Superior temporal gyrus (tissue), 1 donor: Measurements from ENCODE around the gene TBC1D30.
"Not testable (repeated sequence)": the region's sequence is repeated elsewhere in the genome, so short reads cannot be mapped to it uniquely, and the experiment has no call there.

Experiments
- DNase-seq: peaks from one replicate; pipeline ENCODE4 v3.0.0-alpha.2; 2016; ENCODE audit errors: extremely low spot score

TBC1D30 gene

DNA sequence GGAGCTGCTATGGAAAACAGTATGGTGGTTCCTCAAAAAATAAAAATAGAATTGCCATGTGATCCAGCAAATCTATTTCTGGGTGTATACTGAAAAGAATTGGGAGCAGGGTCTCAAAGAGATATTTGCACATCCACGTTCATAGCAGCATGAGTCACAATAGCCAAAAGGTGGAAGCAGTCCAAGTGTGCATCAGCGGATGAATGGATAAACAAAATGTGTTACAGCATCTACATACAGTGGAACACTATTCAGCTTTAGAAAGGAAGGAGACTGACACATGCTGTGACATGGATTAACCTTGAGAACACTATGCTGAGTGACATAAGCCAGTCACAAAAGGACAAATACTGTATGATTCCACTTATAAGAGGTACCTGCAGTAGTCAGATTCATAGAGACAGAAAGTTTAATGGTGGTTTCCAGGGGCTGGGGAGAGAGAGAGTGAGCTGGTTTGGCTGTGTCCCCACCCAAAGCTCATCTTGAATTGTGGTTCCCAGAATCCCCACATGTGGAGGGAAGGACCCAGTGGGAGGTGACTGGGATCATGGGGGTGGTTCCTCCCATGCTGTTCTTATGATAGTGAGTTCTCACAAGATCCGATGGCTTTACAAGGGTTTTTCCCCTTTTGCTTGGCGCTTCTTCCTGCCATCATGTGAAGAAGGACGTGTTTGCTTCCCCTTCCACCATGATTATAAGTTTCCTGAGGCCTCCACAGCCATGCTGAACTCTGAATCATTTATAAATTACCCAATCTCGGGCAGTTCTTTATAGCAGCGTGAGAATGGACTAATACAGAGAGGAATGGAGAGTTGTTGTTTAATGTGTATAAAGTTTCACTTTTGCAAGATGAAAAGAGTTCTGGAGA lies 17.6 kb upstream of the TBC1D30 start:
- no peak for DNase-seq

DNA sequence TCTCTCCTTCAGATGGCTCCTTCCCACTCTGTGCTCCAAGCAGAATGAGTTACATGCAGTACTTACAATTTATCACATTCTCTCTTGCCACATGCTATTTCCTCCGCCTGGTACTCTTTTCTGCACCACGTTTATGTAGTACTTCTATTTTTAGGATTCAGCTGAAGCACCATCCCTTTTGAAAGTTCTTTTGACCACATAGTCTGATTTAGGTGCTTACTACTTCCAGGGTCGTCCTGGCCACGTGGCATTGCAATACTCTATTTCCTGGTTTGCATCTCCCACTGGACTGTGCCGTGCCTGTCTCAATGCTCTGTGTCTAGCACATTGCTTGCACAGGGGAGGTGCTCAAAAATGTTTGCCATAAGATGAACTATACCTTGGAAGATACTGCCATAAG lies 16.3 kb upstream of the TBC1D30 start:
- peak; percentile 32 for DNase-seq

DNA sequence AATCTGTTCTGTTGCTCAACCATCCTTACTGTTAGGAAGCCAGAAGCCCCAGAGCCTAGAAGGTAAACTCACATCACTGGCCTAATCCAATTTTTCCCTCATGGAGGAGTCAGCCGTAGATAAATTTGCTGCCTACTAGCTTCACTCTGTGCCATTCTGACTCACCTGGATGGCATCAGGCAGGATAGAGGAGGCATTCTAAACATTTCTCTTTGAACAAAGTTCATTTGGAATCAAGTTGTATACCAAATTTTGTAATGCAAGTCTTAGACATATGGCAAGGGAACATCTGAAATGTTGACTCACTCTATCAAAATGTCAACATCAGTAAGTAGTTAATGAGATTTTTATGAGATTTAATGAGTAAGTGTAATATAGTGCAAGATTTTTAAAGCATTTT lies 13.6 kb upstream of the TBC1D30 start:
- no peak for DNase-seq

DNA sequence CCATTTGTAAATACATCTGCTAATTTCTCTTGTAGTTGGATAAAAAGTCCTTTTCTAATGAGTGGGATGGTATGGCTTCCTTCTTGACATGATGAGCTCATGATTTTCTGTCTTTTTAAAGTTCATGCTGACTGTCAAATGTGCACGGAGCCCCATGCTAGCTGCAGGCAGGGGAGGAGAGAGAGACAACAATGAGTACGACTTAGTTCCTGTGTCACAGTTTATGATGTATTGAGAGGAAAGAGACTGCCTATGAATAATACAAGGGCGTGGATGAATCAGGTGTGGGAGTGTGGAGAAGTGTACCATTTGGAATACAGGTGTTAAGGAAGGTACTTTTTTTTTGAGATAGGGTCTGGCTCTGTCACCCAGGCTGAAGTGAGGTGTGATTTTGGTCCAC lies 10.7 kb upstream of the TBC1D30 start:
- no peak for DNase-seq

DNA sequence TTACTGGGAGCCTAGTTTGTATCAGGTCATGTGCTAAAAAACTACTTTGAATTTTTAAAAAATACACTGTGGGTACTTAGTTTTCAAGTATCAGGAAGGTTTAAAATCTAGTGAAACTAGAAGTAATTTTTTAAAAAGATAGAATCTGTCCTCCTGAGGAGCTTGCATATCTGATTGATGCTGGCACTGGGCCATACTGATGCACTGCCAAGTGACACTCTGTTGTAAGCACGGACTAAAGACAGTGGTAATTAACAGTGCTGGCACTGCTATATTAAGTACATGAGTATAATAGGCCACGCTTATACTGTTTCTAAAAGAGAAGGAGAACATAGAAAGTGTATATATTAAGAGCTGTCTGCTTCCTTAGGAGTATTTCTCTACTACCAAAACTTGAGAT lies 10.0 kb upstream of the TBC1D30 start:
- DNase-seq: no peak

DNA sequence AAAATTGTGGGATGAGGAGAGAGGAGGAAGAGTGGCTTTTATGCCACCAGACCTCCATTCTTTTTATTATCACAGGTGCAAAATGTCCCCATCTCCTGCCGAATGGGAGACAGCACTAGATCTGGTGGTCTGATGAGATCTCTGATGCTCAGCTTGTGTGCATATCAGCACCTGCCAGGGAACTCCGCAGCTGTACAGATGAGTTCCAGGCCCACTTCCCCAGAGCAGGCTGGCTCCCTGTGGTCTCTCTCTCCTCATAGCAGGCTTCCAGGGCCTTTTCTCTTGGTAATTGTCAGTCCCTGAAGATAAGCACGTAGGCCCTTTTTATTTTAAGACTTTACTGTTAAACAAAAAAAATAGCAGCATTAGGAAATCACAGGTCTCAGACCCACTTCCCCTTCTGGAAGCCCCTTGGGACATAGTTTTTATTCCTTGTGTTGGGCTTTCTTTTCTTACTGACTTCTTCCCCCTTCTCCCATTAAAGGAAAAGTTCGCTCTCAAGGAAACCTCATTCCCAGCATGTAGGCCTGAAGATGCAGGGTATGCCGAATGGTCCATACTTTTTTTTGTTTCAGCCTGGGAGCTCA lies 4.5 kb upstream of the TBC1D30 start:
- DNase-seq: no peak

DNA sequence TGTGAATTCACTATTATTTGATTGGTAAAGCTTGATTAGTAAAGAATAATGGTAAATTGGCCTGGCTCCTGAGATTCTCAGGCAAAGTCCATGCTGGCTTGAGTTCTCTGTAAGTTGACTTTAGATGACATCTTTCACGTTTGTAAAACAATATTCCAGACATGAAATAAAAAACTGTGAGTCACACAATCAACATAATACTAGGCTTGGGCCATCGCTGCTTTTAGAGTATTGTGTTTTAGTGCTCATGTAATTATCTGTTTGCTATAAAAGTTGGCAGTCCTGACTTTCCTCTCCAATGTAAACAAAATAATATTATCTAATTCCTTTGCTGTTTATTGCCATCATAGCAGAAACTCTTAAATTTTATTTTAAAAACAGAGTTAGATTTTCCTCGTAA lies 3.9 kb upstream of the TBC1D30 start:
- DNase-seq: no peak

DNA sequence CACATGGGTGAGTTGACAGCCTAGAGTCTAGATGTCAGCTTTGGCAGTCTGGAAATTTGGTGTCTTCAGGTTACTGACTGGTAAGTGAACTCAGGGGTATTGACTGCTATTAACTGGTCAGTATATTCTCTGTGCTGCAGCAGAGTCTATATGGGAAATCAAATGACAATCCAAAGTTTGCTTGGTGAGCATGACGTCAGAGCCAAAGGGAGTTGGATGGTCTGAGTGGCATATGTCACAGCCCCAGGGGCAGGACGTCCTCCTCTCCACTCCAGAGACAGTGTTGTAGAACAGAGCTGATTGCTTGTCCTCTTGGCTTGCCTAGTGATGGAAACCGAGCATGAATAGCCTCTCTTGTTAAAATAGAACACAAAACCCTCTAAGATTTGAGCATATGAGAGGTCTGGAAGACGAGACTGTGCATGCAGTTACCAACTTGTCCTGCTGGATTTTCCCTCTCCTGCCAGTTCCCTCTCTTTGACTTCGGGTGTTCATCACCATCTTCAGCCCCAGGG lies 3.3 kb upstream of the TBC1D30 start:
- DNase-seq: no peak

DNA sequence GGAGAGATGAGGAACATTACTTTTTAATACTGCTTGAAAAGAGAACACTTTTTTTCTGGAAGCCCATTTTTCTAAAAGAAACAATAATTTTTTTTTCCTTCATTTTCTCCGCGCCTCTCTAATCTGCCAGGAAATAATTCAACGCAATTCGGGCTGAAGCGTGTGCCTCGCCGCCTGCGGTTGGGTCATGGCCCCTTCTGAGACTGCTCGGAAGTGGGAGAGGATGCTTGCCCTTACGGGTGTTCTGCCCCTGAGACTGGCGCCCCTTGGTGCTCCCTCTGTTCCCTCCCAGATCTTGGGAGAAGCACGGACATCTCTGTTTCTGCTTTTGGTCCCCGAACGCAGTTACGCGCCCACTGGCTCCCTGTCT lies 332 bp upstream of the TBC1D30 start:
- DNase-seq: peak; percentile 33

DNA sequence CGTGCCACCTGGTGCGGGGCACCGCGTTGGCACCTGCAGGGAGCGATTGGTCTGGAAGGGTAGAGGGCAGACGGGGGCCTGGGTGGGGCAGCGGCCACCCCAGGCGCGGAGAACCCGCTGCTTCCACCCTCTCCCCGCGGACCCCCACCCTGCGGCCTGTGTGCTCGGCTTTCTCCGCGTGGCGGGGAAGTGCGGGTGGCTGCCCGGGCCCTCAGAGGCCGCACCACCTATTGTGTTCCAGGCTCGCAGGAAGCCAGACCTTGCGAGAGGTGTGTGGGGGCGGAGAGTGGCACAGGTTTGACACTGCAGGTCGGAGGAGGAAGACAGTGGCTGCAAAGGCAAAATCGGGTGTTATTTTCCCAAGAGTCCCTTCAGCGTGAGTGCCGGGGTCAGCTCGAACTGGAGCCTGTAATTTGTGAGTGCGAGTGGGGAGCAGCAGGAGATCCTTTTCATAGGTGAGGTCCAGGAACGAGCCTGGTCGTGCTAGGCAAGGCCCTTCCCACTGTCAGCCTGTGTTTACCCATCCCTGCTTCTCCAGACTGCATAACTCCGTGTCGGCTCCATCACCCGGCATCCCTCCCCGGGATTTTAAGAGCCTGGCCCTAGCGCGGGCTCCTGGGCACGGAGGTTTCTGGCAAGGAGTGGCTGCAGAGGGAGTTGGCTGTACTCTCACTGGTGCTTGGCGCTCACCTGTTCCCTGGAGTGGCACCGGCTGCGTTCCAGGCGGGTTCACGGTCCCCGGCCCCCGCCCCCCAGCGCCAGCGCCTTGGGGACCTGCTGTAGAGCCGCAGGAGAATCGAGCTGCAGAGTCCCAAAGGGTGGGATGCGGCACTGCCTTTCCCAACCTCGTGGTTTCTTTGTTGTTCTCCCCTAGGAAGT lies 935 bp downstream of the TBC1D30 start:
- no peak for DNase-seq

DNA sequence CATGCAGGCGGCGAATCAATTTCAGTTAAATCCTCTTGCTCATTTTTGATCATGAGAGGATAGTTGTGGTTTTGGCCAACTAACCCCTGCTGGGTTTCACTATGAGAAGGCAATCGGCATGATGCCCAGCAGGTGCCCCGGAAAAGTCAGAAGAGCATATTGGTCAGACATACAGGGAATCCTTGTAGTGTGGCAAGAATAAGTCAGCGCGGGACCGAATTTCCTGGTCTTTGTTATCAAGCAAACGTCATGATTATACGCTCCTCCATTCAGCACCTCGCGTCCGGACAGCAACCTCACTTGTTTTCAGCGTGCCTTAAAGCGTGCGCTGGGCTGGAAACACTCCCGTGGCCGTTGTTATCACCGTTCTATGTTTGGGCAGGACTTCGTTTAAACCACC lies 1.8 kb downstream of the TBC1D30 start:
- no peak for DNase-seq

DNA sequence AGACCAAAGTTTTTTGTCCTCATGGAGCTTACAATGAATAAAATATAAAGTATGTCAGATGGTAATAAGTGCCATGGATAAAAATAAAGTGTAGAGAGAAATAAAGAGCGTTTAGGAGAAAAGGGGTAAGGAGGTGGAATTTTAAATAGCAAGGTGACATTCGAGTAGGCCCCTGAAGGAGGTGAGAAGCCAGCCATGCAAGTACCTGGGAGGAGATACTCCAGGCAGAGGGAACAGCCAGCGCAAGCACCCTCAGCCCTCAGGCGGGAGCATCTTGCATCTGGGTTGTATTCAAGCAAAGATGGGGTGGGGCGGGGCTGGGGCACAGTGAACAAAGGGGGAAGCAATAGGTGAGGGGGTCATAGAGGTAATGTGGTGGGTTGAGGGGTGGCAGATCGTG lies 4.3 kb downstream of the TBC1D30 start:
- DNase-seq: no peak

DNA sequence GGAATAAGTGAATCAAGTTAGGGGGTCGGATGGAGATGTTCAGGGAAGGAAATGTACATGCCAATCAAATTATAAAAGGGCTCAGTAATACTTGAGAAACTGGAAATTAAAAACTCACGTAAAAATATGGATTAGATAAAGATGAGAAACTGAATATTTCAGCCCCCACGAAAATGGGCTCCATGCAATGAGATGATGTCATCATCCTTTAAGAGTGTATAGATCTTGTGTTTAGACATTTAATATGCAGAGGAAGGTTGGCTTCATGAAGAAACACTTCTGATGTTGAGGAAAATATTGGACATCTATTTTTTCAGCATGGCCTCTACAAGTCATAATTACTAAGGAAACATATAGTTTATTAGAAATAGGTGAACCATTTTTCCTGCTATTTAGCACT lies 9.5 kb downstream of the TBC1D30 start:
- no peak for DNase-seq

DNA sequence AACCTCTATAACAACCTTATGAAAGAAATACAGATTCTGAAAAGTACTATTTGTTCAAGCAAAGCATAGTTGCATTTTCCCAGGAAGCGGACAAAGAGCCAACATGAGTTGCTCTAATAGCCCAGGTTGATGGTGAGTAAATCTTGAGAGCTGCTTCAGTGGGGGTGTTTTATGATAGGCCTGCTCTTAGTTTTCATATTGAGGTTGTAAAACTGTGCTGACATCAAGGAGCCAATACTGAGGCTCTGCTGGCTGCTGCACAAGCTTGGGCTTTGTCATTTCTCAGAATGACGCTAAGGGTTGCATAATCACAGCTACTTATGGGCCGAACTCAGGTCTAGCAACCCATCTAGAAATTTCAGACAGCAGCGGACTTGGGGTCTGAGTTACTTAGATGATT lies 11.5 kb downstream of the TBC1D30 start:
- no peak for DNase-seq

DNA sequence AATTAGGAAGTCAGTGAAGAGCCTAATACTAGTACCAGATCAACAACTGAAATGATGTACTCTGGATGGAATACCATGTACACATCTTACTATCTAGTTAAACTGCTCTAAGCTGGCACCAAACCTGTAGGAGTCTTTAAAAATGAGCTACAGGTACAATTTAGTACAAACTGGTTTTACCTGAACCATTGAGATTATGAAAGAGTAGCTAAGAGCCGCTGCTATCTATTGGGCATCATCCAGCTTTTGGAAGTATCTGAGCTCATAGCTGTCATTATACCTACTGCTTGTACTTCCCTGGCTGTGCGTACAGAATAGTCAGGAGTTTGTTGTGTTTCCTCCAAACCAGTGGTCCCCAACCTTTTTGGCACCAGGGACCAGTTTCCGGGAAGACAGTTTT lies 12.4 kb downstream of the TBC1D30 start:
- DNase-seq: no peak

DNA sequence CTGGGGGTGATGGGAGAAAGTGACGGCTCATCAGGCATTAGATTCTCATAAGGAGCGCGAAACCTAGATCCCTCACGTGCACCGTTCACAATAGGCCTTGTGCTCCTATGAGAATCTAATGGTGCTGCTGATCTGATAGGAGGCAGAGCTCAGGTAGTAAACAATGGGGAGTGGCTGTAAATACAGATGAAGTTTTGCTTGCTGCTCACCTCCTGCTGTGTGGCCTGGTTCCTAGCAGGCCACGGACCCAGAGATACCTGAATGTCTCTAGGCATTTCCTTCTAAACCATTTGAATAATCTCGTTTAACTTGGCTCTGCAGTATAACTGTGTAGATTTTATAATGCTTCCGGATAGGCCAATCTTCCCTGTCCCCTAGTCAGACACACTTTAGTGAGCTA lies 13.0 kb downstream of the TBC1D30 start:
- no peak for DNase-seq

DNA sequence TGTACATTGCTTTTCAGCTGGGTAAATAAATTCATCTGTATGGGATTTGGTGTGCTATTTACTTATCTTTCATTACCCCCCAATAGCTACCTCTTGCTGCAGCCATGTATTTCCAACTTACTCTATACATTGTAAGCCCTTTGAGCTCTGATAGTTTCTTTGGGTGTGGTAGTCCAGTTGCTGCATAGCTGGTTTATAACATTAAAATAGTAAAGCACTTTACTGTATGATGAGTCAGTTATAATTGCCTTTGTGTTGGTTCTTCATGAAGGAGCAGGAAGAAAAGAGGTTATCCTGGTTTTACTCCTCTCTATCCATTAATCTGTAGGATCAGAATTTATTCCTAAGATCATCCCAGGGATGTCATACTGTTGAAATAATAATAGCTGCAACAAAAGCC lies 15.7 kb downstream of the TBC1D30 start:
- DNase-seq: no peak

DNA sequence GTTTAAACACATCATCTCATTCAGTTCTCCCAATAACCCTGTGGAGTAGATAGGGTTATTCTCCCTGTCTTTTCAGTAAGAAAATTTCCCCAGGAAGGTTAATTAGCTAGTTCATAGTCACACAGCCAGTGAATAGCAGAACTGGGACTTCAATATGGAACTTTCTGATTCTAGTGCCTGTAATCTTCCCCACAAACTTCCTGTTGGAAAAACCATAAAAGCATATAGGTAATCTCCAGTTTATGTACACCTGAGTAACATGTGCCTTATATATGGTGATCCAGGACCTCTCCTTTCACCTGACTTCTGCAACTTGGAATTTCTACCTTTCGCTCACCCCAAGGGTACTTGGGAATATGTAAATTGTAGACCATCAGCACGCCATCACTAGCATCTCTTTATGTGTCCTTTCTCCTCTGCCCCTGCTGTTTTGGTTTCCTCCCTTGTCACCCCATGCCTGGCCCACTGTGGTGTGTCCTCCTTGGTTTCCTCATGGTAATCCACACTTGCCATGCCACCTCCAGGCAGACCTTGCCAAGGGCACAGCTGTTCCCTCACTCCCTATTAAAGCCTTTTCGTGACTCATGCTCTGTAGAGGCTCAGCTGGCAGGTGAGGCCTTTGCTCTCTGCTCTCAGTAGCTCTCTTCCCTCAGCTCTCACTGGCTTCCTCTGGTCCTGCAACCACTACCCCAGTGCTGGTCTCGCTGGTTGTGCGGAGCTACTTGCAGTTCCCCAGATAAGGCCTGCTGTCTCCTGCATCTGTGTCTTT lies 16.7 kb downstream of the TBC1D30 start:
- DNase-seq: no peak

DNA sequence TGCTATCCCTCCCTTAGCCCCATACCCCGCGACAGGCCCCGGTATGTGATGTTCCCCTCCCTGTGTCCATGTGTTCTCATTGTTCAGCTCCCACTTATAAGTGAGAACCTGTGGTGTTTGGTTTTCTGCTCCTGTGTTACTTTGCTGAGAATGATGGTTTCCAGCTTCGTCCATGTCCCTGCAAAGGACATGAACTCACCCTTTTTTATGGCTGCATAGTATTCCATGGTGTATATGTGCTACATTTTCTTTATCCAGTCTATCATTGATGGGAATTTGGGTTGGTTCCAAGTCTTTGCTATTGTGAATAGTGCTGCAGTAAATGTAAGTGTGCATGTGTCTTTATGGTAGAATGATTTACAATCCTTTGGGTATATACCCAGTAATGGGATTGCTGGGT lies 24.0 kb downstream of the TBC1D30 start:
- DNase-seq: not testable (repeated sequence)

DNA sequence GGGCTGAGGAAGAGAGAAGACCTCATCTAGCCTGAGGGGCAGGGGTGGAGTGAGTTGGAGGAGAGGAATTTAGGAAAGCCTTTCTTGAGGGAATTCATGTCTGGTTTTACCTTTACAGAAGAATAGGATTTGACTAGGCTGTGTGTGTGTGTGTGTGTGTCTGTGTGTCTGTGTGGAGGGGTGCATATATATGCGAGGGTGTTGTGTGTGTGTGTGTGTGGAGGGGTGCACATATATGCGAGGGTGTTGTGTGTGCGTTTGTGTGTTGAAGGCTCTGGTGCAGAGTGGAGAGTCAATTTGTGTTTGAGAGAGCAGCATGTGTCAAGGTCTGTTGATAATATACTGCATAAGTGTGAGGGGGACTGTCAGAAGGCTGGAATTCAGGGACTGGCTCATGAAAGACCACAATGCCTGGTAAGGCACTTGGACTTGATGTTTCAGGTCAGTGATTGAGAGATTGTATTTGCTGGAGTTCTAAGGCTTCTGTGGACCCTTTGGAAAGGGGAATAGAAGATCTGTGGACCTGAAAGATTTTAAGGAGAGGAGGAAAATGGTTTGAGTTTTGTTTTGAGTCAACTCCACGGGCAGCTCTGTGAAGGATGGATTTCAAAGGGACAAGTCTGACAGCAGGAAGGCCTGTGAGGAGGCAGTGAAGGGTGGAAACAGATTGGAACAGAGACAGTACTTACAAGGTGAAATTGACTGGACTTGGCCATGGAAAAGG lies 34.6 kb downstream of the TBC1D30 start:
- DNase-seq: no peak

DNA sequence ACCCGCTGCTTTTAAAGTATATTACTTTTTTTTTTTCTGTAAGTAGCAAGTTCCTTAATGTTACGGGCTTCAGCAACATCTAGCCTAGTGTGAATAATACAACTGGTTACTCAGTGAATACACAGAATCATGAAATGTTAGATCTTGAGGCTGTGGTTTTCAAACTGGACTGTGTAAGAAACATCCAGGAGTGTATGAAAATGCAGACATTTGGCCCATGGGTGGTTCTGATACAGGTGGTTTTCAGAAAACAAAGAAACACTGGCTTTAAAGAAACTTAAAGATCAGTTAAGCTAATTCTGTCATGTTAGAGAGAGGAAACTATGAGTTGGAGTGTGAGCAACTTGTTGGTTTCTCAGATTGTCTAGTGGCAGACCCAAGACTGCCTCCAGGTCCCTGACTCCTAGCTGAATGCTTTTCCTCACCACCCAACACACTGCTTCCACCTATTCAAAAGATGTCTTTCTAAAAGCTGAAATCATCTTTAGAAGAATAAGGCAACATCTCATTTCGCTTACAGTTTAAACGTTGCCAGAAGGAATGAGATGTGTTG lies 36.1 kb downstream of the TBC1D30 start:
- no peak for DNase-seq
